HEK293T (cell line): Measurements from ENCODE around the gene IL1RN.

Source experiments
- CTCF ChIA-PET: fragments of 350-600 bp; formaldehyde crosslinking; extraction: SDS; loops from one replicate; lab custom pipeline; 2021; ENCODE audit warnings: antibody characterized with exemption, inconsistent platforms; lab: Yijun Ruan, JAX
- POLR2A ChIA-PET: fragments of 350-600 bp; formaldehyde crosslinking; extraction: SDS; loops from one replicate; lab custom pipeline; 2020; ENCODE audit warnings: antibody characterized with exemption, inconsistent platforms; lab: Yijun Ruan, JAX
- DNase-seq: peaks from one replicate; pipeline ENCODE4 v3.0.0; 2012; ENCODE audit warnings: mixed read lengths; ENCODE audit errors: extremely low spot score
- ARNT ChIP-seq: fragments of 450-650 bp; IDR thresholded peaks from 2 replicates; pipeline ENCODE4 v1.6.1; 2017; ENCODE audit warnings: mild to moderate bottlenecking
- BHLHE40 ChIP-seq: fragments of 450-650 bp; IDR thresholded peaks from 2 replicates; pipeline ENCODE4 v1.6.1; 2016; ENCODE audit warnings: mild to moderate bottlenecking, moderate library complexity, borderline replicate concordance
- CTBP1 ChIP-seq: fragments of 450-650 bp; IDR thresholded peaks from 2 replicates; pipeline ENCODE4 v1.6.1; 2016; ENCODE audit warnings: borderline replicate concordance
- ELF4 ChIP-seq: fragments of 450-650 bp; IDR thresholded peaks from 2 replicates; pipeline ENCODE4 v1.6.1; 2017; ENCODE audit warnings: antibody characterized with exemption
- FOXA1 ChIP-seq: fragments of 450-650 bp; IDR thresholded peaks from 2 replicates; pipeline ENCODE4 v1.6.1; 2016; ENCODE audit warnings: mild to moderate bottlenecking
- FOXK2 ChIP-seq: fragments of 450-650 bp; IDR thresholded peaks from 2 replicates; pipeline ENCODE4 v1.6.1; 2016; ENCODE audit warnings: mild to moderate bottlenecking
- FOXM1 ChIP-seq: fragments of 450-650 bp; IDR thresholded peaks from 2 replicates; pipeline ENCODE4 v1.6.1; 2017; ENCODE audit warnings: mild to moderate bottlenecking, borderline replicate concordance
- HDGF ChIP-seq: fragments of 450-650 bp; IDR thresholded peaks from 2 replicates; pipeline ENCODE4 v1.6.1; 2017; ENCODE audit warnings: antibody characterized with exemption, borderline replicate concordance
- L3MBTL2 ChIP-seq: fragments of 450-650 bp; conservative IDR thresholded peaks from 2 replicates; pipeline ENCODE4 v1.6.1; 2016; ENCODE audit warnings: mild to moderate bottlenecking
- LEF1 ChIP-seq: fragments of 450-650 bp; IDR thresholded peaks from 2 replicates; pipeline ENCODE4 v1.6.1; 2017; ENCODE audit warnings: mild to moderate bottlenecking, borderline replicate concordance
- NFRKB ChIP-seq: fragments of 450-650 bp; IDR thresholded peaks from 2 replicates; pipeline ENCODE4 v1.6.1; 2016; ENCODE audit warnings: mild to moderate bottlenecking, moderate library complexity
- PKNOX1 ChIP-seq: fragments of 450-650 bp; IDR thresholded peaks from 2 replicates; pipeline ENCODE4 v1.6.1; 2016
- SP1 ChIP-seq: fragments of 450-650 bp; IDR thresholded peaks from 2 replicates; pipeline ENCODE4 v1.6.1; 2017
- SUZ12 ChIP-seq: fragments of 450-650 bp; IDR thresholded peaks from 2 replicates; pipeline ENCODE4 v1.6.1; 2016; ENCODE audit warnings: mild to moderate bottlenecking
- TARDBP ChIP-seq: fragments of 450-650 bp; IDR thresholded peaks from 2 replicates; pipeline ENCODE4 v1.6.1; 2016
- ZNF384 ChIP-seq: fragments of 450-650 bp; IDR thresholded peaks from 2 replicates; pipeline ENCODE4 v1.6.1; 2016

The IL1RN gene

GRCh38 chr2:113171334-113172075, 44.1 kb downstream of the IL1RN start:
- TF ChIP-seq CTBP1, result no peak
- TF ChIP-seq FOXK2, result no peak
- TF ChIP-seq ARNT, result no peak
- TF ChIP-seq SP1, result no peak
- TF ChIP-seq TARDBP, result no peak
- TF ChIP-seq NFRKB, result no peak
- no peak for TF ChIP-seq FOXM1
- TF ChIP-seq PKNOX1, result no peak
- TF ChIP-seq BHLHE40, result no peak
- TF ChIP-seq LEF1, result no peak
- no peak for TF ChIP-seq ZNF384
- no peak for TF ChIP-seq ELF4
- TF ChIP-seq FOXA1, result no peak
- TF ChIP-seq HDGF, result no peak
- POLR2A ChIA-PET, result no interaction called here
- no peak for DNase-seq
- CTCF ChIA-PET, result interaction anchor here (1.3 kb wide), 1 partner anchor 13 kb away, joined by 3 read pairs; no protein-coding TSS in a partner anchor

- DNase-seq, result no peak
- TF ChIP-seq FOXA1 (no peak), SUZ12 (no peak), TARDBP (no peak), SP1 (no peak), FOXM1 (no peak), ELF4 (no peak), CTBP1 (no peak), FOXK2 (no peak), NFRKB (no peak), BHLHE40 (no peak)
- CTCF ChIA-PET, result interaction anchor here (0.7 to 1.0 kb wide), 2 partner anchors 9 to 24 kb away, joined by 5 to 6 read pairs; no protein-coding TSS in a partner anchor
- POLR2A ChIA-PET, result interaction anchor here (0.6 to 2.7 kb wide), 3 partner anchors 11 to 26 kb away, joined by 3 to 7 read pairs (median 4); no protein-coding TSS in a partner anchor
Measured at GRCh38 chr2:113172721-113173541, 45.5 kb downstream of the IL1RN start.

GRCh38 chr2:113173542-113174375, 46.4 kb downstream of the IL1RN start, which contains the start of gene PSD4:
Gene PSD4, plus strand, starts transcription at chr2:113173971. Its CDS starts 8,486 bp downstream, at chr2:113182457.
- CTCF ChIA-PET, result interaction anchor here (0.6 to 2.3 kb wide), 5 partner anchors 9 to 36 kb away, joined by 3 to 16 read pairs (median 3); no protein-coding TSS in a partner anchor
- DNase-seq, result no peak
- TF ChIP-seq ZNF384, result no peak
- TF ChIP-seq FOXK2, result no peak
- no peak for TF ChIP-seq TARDBP
- TF ChIP-seq L3MBTL2, result no peak
- TF ChIP-seq SUZ12, result no peak
- no peak for TF ChIP-seq LEF1
- no peak for TF ChIP-seq FOXA1
- TF ChIP-seq BHLHE40, result no peak
- no peak for TF ChIP-seq HDGF
- TF ChIP-seq ELF4, result no peak
- no peak for TF ChIP-seq NFRKB
- TF ChIP-seq ARNT, result no peak
- TF ChIP-seq PKNOX1, result no peak
- no peak for TF ChIP-seq SP1
- TF ChIP-seq CTBP1, result no peak
- no peak for TF ChIP-seq FOXM1
- POLR2A ChIA-PET, result interaction anchor here (1.1 to 2.7 kb wide), 4 partner anchors 10 to 25 kb away, joined by 4 to 7 read pairs (median 4); no protein-coding TSS in a partner anchor

GRCh38 chr2:113174376-113174750, 47.0 kb downstream of the IL1RN start:
- TF ChIP-seq TARDBP (no peak), PKNOX1 (no peak), LEF1 (no peak), FOXK2 (no peak), HDGF (no peak), ARNT (no peak), L3MBTL2 (no peak), SUZ12 (no peak), FOXA1 (no peak), SP1 (no peak), NFRKB (no peak), FOXM1 (no peak)
- POLR2A ChIA-PET, result interaction anchor here (1.1 to 2.7 kb wide), 4 partner anchors 9 to 24 kb away, joined by 4 to 7 read pairs (median 4); no protein-coding TSS in a partner anchor
- CTCF ChIA-PET, result interaction anchor here (0.6 to 2.3 kb wide), 8 partner anchors 8 to 36 kb away, joined by 3 to 16 read pairs (median 3); no protein-coding TSS in a partner anchor
- DNase-seq, result no peak
